NCI-H226 (cell line): ENCODE measurements around the gene MRTFB.
"Not testable (repeated sequence)": the region's sequence is repeated elsewhere in the genome, so short reads cannot be mapped to it uniquely, and the experiment has no call there.

Experiments used
- DNase-seq: peaks from one replicate; pipeline ENCODE4 v3.0.0-alpha.2; 2015

The MRTFB gene

DNA sequence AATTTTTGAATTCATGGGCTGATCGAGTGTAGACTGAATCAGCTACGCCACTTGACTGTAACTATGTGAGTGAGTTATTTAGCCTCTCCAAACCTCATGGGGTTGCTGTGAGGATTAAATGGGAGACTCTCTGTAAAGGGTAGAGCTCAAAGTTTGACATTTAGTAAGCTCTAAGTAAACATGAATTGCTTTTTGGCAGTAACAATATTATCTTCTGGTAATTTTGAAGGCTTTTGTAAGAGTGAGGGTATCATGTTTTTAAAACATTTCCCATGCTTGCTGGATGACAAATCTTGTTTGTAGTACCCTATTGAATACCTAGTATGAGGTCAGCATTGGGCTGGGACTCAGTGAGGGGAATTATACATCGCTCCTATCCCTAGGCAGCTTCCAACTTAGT lies 35.3 kb downstream of the MRTFB start:
- no peak for DNase-seq

DNA sequence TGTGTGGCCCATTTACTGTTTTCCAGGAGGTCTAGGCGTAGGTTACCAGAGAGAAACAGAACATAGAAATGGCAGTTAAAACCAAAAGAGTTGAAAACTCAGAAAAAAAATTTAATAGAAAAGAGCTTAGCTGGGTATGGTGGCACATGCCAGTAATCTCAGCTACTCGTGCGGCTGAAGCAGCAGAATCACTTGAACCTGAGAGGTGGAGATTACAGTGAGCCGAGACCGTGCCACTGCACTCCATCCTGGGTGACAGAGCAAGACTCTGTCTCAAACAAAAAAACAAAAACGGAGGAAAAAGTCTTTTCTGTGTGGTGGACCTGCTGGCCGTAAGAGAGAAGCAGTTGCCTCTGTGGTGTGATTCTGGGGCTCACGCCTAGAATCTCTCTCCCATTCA lies 35.8 kb downstream of the MRTFB start:
- no peak for DNase-seq

- DNase-seq, result no peak
Measured at GRCh38 chr16:14109077-14109775, 38.1 kb downstream of the MRTFB start.

DNA sequence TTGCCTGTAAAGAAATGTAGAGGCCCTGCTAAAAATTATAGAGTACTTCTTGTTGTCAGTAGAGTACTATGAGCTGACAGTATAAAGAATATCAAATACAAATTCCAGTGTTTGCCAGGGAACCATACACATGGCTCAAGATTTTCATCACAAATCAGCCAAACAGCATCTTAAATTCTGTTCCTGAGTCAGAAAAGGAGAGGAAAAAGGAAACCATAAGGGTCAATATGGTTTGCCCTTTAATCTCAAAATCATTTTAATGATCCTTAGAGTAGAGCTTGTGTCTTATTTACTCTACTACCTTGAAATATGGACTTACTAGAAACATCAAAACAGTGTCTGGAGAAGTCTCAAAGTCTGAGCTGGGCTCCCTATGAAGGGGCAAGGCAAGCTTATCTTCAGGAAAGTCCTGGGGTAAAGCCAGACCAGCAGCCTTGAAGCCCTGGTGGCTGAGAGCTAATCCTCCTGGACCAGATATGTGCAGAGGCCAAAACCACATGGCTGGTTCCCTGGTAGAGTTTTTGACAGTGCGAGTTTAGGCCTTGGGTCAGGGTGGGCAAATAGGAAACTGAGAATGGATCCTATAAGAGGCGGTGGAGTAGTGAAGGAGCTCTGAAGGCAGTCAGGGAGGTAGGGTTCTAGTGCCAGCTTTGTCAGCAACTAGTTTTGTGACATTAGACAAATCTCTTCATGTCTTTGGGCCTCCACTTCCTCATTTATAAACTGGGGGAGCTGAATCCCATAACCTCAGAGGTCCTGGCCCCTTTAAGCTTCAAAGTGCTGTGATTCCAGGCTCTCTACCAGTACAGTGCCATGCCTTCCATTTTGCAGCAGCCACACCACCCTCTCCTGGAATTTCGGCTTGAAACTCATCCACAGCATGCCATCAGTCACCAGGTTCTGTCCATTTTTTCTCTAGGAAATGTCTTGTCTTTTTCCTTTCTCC lies 38.9 kb downstream of the MRTFB start:
- no peak for DNase-seq

GRCh38 chr16:14110728-14111251 lies 39.7 kb downstream of the MRTFB start:
- no peak for DNase-seq

- no peak for DNase-seq
Measured at GRCh38 chr16:14111713-14112538, 40.8 kb downstream of the MRTFB start.

GRCh38 chr16:14112539-14112856 lies 41.4 kb downstream of the MRTFB start:
- DNase-seq, result no peak

GRCh38 chr16:14113344-14113743 lies 42.2 kb downstream of the MRTFB start:
- DNase-seq, result no peak

GRCh38 chr16:14117051-14117450 lies 45.9 kb downstream of the MRTFB start:
- DNase-seq, result no peak

DNA sequence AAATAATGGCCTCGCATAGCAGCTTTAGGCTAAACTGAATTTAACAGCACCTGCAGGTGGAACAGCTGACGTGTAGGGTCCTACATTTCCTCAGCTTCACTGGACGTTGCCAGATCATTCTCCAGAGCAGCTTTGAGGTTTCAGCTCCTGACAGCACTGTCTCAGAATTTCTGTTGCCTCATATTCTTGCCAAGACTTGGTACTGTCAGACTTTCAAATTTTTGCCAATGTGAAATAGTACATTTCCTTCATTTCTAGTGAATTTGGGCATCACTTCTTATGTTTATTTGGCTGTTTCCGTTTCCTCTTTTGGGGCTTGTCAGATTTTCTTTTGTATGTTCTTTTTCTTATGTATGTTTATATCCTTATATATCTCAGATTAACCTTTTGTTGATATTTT lies 48.7 kb downstream of the MRTFB start:
- no peak for DNase-seq

GRCh38 chr16:14120335-14120734 lies 49.2 kb downstream of the MRTFB start:
- no peak for DNase-seq

GRCh38 chr16:14121142-14121541 lies 50.0 kb downstream of the MRTFB start:
- DNase-seq, result no peak

DNA sequence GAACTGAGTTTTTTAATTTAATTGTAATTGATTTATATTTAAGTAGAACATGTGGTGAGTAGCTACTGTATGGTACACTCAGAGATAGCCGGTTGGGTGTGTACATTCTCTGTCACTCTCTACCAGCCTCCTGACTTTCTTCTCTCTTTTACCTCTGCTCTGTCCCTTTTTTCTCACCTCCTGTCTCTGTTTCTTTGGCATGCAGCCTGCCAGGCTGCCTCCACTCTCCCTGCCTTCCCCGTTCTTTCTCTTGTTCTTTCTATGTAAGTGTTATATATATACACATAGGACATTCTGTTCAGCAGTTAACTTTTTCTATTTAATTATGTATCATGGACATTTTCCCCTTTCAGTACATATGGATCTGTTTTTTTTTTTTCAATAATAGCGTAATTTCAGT lies 50.8 kb downstream of the MRTFB start:
- DNase-seq, result no peak

GRCh38 chr16:14122430-14122829 lies 51.3 kb downstream of the MRTFB start:
- not testable (repeated sequence) for DNase-seq

DNA sequence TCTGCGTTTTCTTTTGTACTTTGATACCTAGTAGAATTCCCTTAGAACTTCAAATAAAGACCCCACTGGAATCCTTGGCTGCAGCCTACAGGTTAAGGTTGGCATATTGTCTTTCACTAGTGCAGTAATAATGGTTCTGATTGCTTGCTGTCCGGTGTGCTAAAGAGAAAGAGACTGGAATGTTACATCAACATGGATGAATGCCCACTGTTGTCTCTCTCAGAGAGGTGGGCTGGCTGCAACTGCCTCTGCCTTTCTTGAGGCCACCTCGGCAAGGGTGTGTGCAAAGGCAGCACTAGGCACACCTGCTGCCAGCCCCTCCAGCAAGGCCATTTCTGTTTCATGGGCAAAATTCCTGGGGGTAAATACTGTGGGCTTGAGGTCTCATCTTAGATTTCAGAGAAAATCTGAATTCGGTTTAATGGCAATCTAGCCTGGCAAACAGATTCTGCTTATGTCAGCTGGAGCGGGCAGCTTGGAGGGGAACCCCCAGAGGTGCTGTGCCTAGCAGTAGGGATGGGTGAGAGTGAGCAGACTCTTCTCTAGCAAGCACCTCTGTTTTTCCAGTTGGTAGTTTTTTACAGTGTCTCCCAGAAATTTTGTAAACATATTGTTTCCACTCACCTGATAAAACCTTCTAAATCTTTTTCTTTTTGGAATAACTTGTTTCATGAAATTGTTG lies 54.0 kb downstream of the MRTFB start:
- DNase-seq, result no peak

DNA sequence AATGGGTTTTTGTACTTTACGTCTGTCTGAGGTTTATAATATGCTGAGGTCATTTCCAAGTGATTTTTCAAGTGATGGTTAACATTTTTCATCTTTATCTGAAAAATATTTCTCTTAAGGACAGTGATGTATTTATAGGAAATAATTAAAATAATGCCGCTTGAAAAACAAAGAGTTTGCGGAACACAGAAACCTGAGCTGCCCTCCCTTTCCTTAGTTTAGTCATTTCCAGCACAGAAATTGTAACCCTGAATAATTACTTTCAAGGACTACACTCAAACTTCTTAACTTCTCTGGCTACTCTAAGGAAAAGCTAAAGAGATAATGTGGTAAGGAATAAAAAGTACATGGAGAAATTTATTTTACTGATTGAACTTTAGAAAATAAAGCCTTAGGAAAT lies 54.6 kb downstream of the MRTFB start:
- DNase-seq, result no peak

DNA sequence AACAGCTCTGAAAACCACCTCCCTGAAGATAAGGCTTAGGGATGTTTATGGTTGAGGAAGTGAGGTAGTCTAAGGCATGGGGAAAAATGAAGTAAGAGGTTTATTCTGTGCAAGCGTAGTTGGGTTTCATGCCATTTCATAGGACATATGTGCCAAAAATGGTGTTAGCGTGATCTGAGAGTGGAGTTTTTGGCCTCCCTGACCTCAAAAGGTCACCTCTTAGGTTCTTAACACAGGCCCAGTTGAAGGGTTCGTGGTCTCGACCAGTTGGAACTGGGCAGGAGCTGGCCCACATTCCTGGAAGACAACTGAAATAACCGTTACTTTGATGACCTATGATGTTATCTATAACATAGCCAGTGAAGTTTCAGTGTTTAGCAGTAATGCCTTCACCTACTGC lies 57.0 kb downstream of the MRTFB start:
- DNase-seq, result no peak

DNA sequence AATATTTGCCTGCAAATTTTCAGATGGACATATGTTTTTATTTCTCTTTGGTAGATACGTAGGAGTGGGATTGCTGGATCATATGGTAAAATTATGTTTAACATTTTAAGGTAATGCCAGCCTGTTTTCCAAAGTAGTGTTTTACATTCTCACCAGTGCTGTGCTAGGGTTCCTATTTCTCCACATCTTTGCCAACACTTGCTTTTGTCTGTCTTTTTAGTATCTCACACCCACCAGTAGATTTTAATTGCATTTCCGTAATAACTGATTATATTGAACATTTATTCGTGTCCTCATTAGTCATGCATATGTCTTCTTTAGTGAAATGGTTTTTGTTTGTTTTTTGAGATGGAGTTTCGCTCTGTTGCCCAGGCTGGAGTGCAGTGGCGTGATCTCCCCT lies 58.4 kb downstream of the MRTFB start:
- DNase-seq, result no peak

GRCh38 chr16:14131774-14132695 lies 60.9 kb downstream of the MRTFB start:
- no peak for DNase-seq

- DNase-seq, result no peak
Measured at GRCh38 chr16:14132696-14133048, 61.6 kb downstream of the MRTFB start.

DNA sequence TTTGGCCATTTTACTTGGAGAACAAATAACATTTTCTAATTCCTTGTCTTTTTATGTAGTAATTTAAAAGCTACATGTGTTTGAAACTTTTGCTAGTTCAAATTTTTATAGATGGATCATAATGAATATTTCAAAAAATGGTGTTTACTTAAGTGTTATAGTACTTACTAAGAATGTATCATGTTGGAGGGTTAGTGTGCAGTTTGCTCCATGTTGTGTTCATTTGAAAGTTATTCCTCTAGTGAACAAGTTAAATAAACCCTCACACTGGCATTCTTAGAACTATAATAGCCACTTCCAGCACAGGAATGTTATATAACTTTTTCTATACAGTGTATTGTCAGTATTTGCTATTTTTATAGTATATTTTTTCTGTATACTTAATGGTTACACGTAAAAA lies 62.8 kb downstream of the MRTFB start:
- DNase-seq, result no peak

- peak; percentile 15 for DNase-seq
Measured at GRCh38 chr16:14135704-14136103, 64.6 kb downstream of the MRTFB start.
